ENCODE results near the gene MYO1D.

MYO1D gene

DNA sequence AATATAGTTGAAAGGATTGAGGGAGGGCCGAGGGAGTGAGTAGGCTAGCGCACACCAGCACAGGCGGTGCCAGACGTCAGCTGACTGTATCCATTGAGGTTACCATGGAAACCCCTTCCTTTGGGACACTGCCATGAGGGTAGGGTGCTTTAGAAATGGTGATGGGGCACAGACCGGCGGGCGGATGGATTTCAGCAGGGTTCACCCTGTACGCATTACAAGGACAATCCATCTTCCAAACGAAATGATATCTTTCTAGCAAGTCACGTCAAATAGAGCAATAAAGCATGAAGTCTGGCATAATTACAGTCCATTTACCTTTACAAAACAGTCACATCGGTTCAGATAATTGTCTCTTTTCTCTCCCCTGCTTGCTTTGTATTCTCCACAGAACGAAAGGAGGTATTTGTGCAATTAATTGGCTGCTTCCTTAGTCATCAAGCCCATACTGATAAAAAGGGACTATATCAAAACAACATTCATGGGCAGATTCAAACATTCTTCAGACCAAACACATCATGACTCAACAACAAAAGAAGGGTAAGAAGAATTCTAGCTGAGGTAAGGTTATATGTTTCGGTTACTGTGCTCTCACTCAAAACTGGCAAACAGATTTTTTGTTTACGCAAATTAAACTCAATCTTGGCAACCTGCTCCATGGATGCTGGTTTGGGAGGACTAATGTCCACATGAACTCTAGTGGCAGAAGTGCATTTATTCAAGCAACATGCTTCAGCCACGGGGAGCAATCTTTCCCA lies 249.5 kb downstream of the MYO1D start:
- DNase-seq (ENCODE audit: low read depth, low spot score) = peak; percentile 80

DNA sequence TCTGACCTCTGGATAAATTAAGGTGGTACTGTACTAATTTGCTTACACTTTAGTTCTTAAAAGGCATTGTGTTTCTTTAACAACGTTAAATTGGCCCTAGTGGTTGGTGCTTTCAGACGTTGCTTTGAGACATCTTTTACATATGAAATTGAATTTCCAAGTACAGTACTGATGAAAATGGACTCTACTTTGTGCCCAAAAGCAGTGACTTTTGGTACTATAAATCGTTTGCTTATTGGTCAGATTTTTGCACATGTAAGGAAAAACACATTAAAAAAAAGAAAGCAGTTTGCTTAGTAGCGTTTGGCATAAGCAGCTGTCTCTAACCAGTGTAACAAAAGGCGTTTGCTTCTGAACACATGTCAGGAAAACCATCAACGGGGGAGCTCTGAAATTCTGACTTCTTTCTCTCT lies 250.5 kb downstream of the MYO1D start:
- no peak for DNase-seq (ENCODE audit: low read depth, low spot score)

DNA sequence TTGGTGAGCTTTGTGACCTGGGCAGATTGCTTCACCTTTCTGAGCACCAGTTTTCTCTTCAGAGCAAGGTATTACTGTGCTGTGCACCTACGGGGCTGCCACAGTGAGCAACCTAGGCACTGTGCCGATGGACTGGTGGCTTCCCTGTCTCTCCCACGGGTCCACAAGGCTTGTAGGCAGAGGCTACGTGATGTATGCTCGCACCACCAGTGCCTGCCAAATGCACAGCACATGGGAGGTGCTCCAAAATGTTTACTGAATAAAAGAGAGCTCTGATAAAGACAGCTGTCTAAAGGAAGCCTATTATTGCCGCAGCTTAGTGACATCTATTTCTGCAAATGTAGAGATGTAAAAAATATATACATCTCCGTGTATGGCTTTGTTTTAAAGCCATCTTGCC lies 251.0 kb downstream of the MYO1D start:
- no peak for DNase-seq (ENCODE audit: low read depth, low spot score)

DNA sequence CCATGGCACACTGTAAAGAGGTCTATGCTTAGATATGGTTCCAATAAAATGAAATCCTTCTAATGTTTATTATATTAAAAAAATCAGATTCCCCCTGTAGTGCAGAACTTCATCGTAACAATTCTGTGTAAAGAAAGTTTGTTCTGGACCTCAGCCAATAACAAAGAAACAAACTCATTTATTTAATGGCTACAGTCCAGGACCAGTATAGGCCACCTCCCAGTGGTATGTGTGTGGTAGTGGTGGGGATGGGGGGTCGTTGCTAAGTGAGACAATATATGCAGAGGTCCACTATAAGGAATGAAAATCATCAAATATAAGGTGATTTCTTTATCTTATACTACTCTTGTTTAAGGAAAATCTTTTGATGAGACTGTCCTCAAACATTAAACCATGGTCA lies 253.7 kb downstream of the MYO1D start:
- DNase-seq (ENCODE audit: low read depth, low spot score) = no peak

DNA sequence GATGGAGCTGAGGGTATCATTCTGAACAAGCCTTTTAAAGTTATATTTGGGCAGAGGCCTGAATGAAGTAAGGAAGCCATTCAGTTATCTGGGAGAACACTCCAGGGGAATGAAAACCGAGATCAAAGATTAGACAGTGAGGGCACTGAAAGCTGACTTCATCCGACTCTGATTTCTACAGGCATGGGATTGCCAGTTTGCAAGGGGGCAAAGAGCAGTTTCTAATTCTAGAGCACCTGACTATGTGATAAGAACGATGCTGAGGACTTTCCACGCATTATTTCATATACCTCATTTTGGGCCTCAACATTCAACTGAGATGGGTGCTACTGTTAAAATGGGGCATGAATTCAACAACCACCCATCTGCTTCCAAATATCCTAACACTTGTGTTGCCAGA lies 254.4 kb downstream of the MYO1D start:
- no peak for DNase-seq (ENCODE audit: low read depth, low spot score)

DNA sequence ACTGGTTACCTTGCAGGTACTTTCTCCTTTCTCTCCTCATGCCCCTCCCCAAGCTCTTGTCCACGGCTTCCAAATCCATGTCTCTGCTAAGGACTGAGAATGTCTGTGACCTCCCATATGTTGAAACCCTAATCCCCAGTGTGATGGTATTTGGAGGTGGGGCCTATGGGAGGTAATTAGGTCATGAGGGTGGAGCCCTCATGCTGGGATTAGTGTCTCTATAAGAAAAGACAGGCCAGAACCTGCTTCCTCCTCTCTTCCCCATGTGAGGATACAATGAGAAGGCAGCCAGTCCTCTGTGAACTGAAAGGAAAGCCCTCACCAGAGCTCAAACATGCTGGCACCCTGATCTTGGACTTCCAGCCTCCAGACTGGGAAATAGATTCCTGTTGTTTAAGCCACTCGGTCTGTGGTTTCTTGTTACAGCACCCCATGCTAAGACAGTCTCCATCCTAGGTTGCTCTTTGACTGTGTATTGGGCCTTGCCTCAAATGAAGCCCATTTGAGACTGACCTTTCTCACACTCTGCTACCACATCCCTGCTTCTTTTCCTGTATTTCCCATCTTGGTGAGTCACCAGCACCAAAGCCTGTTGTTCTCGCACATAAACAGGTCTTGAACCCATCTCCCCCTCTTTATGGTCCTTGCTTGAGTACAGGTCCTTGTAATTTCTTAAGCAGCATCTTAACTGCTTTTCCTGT lies 255.2 kb downstream of the MYO1D start:
- DNase-seq (ENCODE audit: low read depth, low spot score) = peak; percentile 54

DNA sequence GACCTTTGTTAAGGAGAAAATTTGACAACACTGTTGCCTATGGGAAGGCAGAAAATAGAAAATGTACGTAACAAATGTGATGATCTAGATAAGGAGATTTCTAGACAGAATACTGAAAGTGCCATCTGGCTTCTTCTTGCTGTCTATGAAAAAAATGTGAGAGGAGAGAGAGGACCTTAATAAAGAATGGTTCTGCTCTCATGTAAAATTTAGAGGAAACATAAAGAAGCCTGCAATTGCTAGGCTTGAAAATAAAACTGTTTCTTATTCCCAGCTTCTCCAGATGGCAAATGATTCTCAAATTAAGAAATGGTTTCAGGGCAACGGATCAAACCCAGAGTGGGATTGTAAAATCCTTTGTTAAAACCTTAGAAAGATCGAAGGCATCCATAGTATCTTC lies 261.6 kb downstream of the MYO1D start:
- DNase-seq (ENCODE audit: low read depth, low spot score) = no peak

DNA sequence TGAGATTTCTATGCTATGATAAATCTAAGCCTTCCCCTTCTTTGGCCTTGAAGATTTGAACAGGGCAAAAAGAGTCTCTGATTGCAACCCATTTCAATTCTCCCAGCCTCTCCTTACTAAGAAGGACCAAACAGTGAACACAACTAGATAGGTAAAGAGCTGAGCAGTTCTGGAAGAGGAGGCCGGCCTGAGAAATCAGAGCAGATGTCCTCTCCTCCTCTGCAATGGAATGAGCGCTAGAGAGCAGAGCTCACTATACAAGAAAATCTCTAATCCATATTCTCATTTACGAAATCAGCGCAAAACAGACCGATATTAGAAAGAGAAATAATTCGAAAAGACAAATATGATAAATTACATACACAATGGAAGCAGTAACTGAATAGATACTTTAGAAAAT lies 266.0 kb downstream of the MYO1D start:
- no peak for DNase-seq (ENCODE audit: low read depth, low spot score)

DNA sequence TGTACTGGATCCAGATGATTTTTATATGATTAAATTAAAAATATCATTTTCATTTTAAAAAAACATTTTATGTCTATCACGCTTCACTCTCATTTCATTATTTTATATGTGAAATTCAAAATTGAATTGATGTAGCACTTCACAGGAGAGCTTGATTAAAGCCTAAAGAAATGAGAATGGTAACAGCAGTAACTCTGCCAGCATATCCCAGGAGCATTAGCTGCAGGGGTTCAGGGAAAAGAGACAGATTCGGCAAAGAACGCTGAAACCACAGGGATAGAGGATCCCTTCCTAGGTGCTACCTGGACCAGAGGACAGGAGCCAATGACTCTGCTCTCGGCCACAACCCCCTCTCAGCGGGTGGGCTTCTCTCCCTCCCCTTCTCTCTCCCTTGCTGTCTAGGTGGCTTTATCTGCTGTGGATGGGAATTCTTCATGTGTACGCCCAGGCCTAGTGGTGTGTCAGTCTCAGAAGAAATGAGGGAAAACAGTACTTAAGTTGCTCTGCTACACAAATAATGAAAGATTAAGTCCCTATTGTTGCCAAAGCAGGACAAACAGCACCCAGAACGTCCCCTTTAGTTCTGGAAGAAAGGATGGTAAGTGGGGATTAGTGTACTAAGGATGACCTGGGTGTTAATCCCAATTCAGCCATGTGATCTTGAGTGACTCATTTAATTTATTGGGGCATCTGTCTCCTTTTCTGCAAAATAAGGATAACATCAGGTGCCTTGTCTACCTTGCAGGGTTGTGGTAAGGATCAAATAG lies 266.9 kb downstream of the MYO1D start:
- DNase-seq (ENCODE audit: low read depth, low spot score) = no peak

DNA sequence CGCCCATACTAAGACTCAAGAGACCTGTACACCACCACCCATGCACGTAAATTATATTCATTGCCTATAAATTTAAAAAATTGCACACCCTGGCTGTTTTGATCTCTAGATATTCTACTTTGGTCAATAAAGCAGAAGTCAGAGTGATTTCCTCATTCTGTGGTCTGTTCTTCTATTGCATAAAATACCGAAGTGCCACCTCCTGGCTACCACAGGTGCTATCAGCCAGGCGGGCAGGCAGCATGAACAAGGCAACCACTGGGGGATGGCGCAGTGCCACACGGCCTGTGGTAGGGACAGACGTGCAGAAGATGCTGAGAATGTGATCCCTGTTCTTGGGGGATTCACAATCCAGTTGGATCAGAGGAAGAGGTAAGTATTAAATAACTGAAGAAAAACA lies 267.8 kb downstream of the MYO1D start:
- DNase-seq (ENCODE audit: low read depth, low spot score) = no peak

DNA sequence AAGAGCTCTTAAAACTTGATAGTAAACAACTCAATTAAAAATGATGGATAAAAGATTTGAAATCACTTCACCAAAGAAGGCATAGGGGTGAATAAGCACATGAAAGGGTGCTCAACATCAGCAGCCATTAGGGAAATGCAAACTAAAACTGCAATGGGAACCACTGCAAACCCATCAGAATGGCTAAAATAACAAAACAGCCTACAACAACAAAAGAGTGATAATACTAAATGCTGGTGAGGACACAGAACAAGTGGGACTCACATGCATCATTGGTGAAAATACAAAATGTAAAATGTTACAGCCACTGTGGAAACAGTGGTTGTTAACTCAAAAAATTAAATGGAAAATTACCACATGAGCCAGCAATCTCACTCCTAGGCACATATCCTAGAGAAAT lies 268.7 kb downstream of the MYO1D start:
- no peak for DNase-seq (ENCODE audit: low read depth, low spot score)

DNA sequence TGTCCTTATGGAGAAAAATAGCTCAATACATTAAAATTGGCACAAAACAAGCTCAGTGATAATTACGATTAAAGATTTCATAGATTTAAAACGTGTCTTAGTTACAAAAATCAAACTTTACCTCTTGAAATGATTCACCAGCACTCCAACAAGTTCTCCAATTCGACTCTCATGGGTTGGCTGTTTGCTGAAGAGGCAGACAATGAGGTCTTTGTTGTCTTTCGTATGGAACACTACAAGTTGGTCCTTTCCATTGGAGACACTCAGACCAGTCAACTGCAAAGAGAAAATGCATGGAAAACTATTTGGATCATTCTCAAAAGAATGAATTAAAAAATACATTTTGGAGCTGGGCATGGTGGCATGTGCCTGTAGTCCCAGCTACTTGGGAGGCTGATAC lies 272.0 kb downstream of the MYO1D start:
- no peak for DNase-seq (ENCODE audit: low read depth, low spot score)

DNA sequence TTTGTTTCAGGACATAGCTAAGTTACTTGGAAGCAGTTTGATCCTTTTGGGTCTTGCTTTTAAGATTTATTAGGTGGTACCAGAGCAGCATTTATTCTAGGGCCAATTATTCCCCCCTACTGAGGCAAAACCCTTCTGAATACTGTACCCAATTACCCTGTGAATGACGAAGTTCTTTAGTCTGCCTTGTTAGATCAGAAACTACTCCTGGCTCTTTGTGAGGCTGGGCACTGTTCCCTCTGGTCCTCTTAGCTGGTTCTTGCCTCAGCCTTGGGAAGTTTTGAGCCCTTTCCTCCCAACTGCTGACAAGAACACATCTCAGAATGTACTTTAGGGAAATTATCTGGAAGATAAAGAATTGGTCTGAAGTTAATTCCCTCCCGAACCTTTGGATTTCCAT lies 274.5 kb downstream of the MYO1D start:
- DNase-seq (ENCODE audit: low read depth, low spot score) = no peak

DNA sequence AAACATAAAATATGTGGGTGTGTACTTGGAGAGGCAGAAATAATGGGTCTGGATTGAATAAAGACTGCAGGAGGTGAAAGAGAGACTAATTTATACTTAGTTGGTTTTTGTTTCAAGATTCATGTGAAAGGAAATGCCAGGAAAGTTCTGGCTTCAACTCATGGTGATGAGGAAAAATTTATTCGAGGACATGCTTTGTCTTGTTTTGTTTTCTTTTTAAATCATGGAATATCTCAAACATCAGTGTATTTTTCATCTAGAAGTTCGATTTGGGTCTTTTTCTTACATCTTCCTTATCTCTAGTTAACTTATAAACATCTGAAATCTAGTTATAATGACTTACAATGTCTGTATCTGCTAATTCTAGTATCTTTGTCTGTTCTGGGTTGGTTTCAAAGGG lies 275.1 kb downstream of the MYO1D start:
- no peak for DNase-seq (ENCODE audit: low read depth, low spot score)

DNA sequence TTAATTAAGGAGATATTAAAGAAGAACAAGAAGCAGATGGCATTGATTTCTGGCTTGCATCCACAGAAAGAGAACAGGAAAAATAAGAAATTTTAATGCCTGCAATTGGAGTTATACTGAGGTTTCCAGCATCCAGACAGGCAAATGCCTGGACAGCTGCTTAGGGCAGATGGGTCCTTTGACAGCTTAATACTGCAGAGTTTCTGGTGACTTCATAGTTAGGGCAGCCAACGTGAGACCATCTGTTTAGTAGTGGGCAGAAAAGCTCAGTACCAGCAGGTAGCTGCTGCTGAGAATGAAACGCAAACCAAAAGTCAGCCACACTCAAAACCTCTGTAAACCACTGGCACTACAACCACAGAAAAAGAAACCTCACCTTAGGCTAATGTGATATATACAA lies 280.3 kb downstream of the MYO1D start:
- DNase-seq (ENCODE audit: low read depth, low spot score) = no peak

DNA sequence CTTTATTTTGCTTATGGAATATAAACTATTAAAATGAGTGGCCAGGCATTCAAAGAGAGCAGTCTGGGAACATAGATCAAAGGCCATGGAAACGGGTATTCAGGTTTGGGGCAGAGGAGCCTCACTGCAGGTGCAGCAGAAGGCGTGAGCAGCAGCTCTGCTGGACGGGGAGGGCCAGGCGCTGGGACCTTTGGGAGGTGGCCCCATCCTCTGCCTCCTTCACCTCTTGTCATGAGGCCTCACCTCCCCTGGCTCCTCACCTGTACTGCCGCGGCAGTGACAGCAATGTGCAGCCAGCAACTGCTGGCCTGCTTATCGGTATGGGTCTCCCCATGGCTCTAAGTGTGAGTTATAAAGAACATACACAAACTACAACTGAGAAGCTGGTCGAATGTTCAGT lies 280.7 kb downstream of the MYO1D start:
- DNase-seq (ENCODE audit: low read depth, low spot score) = no peak

DNA sequence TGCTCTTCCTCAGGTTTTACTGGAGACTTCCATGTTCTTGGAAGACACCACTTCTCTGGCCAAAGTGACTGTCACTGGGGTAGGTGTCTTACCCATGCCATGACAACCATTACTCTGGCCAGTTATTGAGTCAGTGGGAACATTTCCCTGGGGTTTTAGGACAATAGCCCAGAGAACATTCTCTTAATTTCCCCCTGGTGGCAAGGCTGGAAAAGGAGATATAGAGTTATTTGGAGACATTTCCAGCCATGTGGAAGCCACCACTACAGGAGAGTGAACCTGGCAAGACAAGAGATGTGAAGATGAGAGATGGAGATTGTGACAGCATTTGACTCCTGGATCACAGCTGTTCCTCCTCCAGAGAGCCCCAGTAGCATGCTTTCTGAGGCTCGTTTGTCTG lies 283.9 kb downstream of the MYO1D start:
- no peak for DNase-seq (ENCODE audit: low read depth, low spot score)

DNA sequence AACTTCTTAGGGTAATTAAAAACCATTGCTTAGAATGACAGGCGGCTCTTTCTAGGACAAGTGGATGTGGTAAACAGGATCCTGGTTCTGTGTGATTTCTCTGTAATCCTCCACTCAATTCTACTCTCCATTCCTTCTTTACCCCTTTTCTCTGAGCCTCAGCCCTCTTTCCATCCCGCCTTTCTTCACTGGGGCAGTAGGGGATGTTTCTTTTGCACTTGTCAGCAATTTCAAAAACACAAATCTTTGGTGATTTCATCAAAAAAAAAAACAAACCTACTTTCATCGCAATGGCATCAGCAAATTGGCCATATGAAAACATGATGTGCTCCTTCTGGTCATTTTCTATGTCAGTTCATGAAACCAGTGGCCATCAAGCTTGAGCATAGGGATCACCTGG lies 285.5 kb downstream of the MYO1D start:
- DNase-seq (ENCODE audit: low read depth, low spot score) = no peak

DNA sequence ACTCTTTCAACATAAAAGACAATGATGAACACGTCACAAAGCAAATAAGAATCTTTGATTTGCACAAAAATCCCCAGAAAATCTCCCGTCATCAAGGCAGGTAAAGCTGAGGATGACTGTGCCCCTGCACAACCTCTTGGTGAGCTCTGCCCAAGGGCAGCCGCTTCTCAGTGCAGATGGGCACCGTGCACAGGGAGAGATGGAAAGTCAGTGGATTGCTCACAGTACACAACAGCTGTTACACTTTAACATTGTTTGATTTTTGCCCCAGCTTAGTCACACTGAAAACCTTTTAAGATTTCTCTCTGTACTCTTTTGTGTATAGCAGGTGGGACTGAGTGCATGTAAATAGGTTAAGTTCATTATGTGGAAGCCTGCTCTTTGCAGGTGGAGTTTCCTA lies 285.9 kb downstream of the MYO1D start:
- no peak for DNase-seq (ENCODE audit: low read depth, low spot score)

DNA sequence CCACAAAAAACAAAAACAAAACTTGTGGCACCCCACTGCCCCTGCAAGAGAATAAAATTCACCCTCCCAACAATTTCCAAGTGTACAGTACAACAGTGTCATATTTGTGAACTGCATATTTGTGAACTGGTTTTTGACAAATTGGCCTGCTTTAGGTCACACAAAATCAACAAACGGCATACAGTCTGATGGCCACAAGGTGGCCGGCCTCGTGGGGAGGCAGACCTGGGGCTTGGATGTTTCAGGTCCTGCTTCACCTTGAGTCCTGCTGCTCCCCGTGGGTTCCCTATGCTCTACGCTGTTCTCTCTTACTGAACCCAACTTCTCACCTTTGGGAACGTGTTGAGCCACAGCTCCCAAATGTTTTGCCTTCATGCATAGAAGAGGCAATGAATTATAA lies 287.9 kb downstream of the MYO1D start:
- DNase-seq (ENCODE audit: low read depth, low spot score) = no peak

DNA sequence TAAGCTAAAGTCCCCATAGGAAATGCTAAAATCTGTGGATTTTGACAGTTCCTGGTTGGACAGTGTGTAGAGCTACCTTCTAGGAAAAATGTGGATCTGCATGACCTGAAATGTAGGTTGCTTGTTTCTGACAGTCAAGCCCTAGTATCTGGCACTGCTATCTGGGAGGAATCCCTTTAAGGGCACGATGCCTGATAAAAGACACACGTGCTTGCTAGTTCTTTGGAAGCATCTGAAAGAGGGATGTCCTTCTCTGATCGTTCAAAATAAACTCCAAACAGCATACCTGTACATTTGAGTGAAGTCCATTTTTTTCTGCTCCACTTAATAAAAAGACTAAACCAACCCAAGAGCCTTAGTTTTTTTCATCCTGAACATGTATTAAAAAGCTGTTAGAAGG lies 288.8 kb downstream of the MYO1D start:
- no peak for DNase-seq (ENCODE audit: low read depth, low spot score)

DNA sequence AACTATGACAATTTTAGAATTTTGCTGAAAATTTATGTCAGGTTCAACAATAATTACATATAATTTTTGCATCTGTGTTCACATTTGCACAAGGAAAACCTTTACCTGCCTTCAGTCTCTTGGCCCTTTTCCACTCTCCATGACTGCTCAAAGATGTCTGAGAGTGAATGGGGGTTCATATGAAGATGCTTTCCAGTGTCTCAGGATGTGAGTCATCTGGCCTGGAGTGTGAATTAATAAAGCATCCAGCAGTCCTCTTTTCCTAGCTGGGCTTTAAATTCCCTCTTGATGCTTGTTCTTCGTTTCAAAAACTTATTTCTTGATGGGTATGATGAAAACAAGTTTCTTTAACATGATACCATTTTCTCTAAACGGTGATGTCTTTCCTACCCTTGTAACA lies 290.3 kb downstream of the MYO1D start:
- DNase-seq (ENCODE audit: low read depth, low spot score) = no peak

DNA sequence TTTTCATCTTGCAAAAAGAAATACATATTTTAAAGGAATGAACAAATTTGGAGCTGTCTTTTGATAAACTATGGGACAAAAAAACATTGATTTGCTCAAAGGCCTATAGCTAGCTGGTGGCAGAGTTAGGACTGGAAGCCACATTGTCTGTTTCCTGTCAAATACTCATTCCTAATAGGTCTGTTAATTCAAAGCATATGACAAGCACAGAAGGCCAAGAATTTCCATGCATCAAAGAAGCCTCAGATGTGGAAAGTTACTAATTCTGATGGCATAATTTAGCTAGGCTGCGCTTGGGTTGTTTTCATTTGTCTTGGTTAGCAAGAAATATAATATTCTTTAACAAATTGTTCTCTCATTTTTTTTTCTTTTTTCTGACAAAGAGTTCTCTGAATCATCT lies 292.1 kb downstream of the MYO1D start:
- DNase-seq (ENCODE audit: low read depth, low spot score) = no peak

Measured in iPS DF 19.7 (cell line).